ENCODE measurements around the gene EMILIN1. TPM values are rescaled to one million over a fixed set of nuclear protein-coding genes. Genes with fewer than 3 reads are reported as not detected.

The EMILIN1 gene
- total RNA-seq, 1 experiment from 2014 or later = 0.31 TPM

GRCh38 chr2:27049422-27050280 is 28.8 kb upstream of the EMILIN1 start:
- peaks cover 6% of the 10 kb centered on the region for H3K4me1 ChIP-seq (ENCODE audit: control insufficient read depth, insufficient read depth, low read length)
- POLR2A ChIA-PET = interaction anchor here (0.6 to 1.5 kb wide), 2 partner anchors 22 to 61 kb away, joined by 3 to 6 read pairs; partner anchors contain the start of gene OST4
- intact Hi-C loops (cut with micrococcal nuclease; ENCODE audit: unreplicated experiment) (no loop called here), in situ Hi-C loops (cut with HindIII; ENCODE audit: low pct_unique_long_range_greater_than_20kb, low sequenced_read_pairs) (no loop called here)
- peak overlapping the region; percentile 82 for H3K27ac ChIP-seq (ENCODE audit: low read length)
- peaks cover 3% of the 10 kb centered on the region for H3K36me3 ChIP-seq (ENCODE audit: control insufficient read depth, insufficient read depth, low read length)
- peak overlapping the region; percentile 80 to 95 for H3K4me3 ChIP-seq (ENCODE audit: low read depth in 2 of 2, low read length in 2 of 2)
- no peaks in the 10 kb centered on the region for H3K9me3 ChIP-seq (ENCODE audit: control insufficient read depth, insufficient read depth, low read depth, low read length)
- H3K27me3 ChIP-seq (ENCODE audit: control insufficient read depth, insufficient read depth, low read length) = no peaks in the 10 kb centered on the region
- CTCF ChIA-PET = interaction anchor here (0.8 to 1.3 kb wide), 2 partner anchors 88 to 142 kb away, joined by 3 to 5 read pairs; no protein-coding TSS in a partner anchor
- ATAC-seq = peak; percentile 19
- BruUV-seq (replicated peaks) = no TSS peak
- no peak for DNase-seq (ENCODE audit: low read depth, low spot score)
- TF ChIP-seq TCF7L2 (IDR thresholded peaks at IDR 0.05; ENCODE audit: low read depth, low read length) = no peak
- no peak for TF ChIP-seq POLR2AphosphoS5 (IDR thresholded peaks at IDR 0.05; ENCODE audit: low read depth, low read length)
- no peak for TF ChIP-seq SIN3A (IDR thresholded peaks at IDR 0.05; ENCODE audit: borderline replicate concordance, insufficient read depth, low read depth, low read length)
- no peak for TF ChIP-seq REST (IDR thresholded peaks at IDR 0.05; ENCODE audit: insufficient read depth in 1 of 2, low read depth in 2 of 2, low read length in 1 of 2)
- no peak for TF ChIP-seq CTCF (IDR thresholded peaks at IDR 0.05)

GRCh38 chr2:27050281-27050995 is 28.0 kb upstream of the EMILIN1 start:
- H3K4me3 ChIP-seq (ENCODE audit: low read depth in 2 of 2, low read length in 2 of 2) = peak overlapping the region; percentile 80 to 95
- H3K9me3 ChIP-seq (ENCODE audit: control insufficient read depth, insufficient read depth, low read depth, low read length) = no peaks in the 10 kb centered on the region
- in situ Hi-C loops (cut with HindIII; ENCODE audit: low pct_unique_long_range_greater_than_20kb, low sequenced_read_pairs) (no loop called here), intact Hi-C loops (cut with micrococcal nuclease; ENCODE audit: unreplicated experiment) (no loop called here)
- ATAC-seq (peak; percentile 88), DNase-seq (ENCODE audit: low read depth, low spot score) (peak; percentile 99)
- BruUV-seq (replicated peaks) = no TSS peak
- peaks cover 5% of the 10 kb centered on the region for H3K36me3 ChIP-seq (ENCODE audit: control insufficient read depth, insufficient read depth, low read length)
- H3K27ac ChIP-seq (ENCODE audit: low read length) = peak overlapping the region; percentile 86
- POLR2A ChIA-PET = interaction anchor here (0.5 to 1.5 kb wide), 3 partner anchors 21 to 866 kb away, joined by 3 to 6 read pairs (median 4); partner anchors contain the start of gene OST4
- TF ChIP-seq TCF7L2 (IDR thresholded peaks at IDR 0.05; ENCODE audit: low read depth, low read length) = peak; percentile 15; the same call in 1 of the 2 replicates
- no peak for TF ChIP-seq CTCF (IDR thresholded peaks at IDR 0.05)
- peak; percentile 77; the same call in 1 of the 2 replicates for TF ChIP-seq POLR2AphosphoS5 (IDR thresholded peaks at IDR 0.05; ENCODE audit: low read depth, low read length)
- H3K4me1 ChIP-seq (ENCODE audit: control insufficient read depth, insufficient read depth, low read length) = peaks cover 6% of the 10 kb centered on the region
- CTCF ChIA-PET = interaction anchor here (0.8 to 1.3 kb wide), 2 partner anchors 89 to 141 kb away, joined by 3 to 5 read pairs; no protein-coding TSS in a partner anchor
- no peaks in the 10 kb centered on the region for H3K27me3 ChIP-seq (ENCODE audit: control insufficient read depth, insufficient read depth, low read length)

Data from Panc1 (cell line).